ENCODE data around the gene HIBCH.

GRCh38 chr2:190256087-190256486, 63.5 kb downstream of the HIBCH start:
- TF ChIP-seq PHF8 (IDR thresholded peaks at IDR 0.05; ENCODE audit: borderline replicate concordance, low read depth) (no peak), CTCF (IDR thresholded peaks at IDR 0.05) (no peak), POLR2A (IDR thresholded peaks at IDR 0.05; ENCODE audit: low read length) (no peak)

Measured in A549 (cell line).